22Rv1 (cell line): Measurements from ENCODE around the gene ENTHD1.

Experiments used
- H3K27ac ChIP-seq: fragments of 450-650 bp; 2 replicates; pipeline ENCODE4 v1.5.1; 2017
- CTCF ChIP-seq: fragments of 450-650 bp; IDR thresholded peaks from 2 replicates; pipeline ENCODE4 v1.5.1; 2017; ENCODE audit warnings: mild to moderate bottlenecking
- ZFX ChIP-seq: fragments of 450-650 bp; IDR thresholded peaks from 2 replicates; pipeline ENCODE4 v1.6.1; 2017; ENCODE audit warnings: antibody characterized with exemption, borderline replicate concordance

ENTHD1 gene

GRCh38 chr22:39914584-39914983 lies 21.0 kb upstream of the ENTHD1 start:
- TF ChIP-seq CTCF (no peak), ZFX (no peak)
- no peak overlapping the region for H3K27ac ChIP-seq

GRCh38 chr22:39913886-39914285 lies 20.3 kb upstream of the ENTHD1 start:
- no peak overlapping the region for H3K27ac ChIP-seq
- TF ChIP-seq CTCF (no peak), ZFX (no peak)

DNA sequence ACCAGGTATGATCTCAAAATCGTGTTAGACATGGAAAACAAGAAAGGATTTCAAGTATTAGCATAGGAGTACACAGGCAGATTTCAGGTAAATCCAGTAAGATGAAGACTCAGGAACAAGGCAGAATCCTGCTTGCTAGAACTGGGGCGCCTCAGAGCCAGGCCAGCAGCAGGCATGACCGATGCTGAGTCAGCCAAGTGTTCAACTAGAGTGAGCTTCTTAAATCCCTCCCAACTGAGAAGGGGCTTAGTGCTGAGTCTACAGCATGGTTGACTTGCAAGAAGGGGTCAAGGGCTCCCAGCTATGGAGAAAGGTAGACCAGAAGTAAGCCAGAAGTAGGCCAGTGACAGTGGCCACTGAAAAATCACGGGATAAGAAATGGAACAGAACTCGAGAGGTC lies 19.8 kb upstream of the ENTHD1 start:
- TF ChIP-seq ZFX (no peak), CTCF (no peak)
- no peak overlapping the region for H3K27ac ChIP-seq

DNA sequence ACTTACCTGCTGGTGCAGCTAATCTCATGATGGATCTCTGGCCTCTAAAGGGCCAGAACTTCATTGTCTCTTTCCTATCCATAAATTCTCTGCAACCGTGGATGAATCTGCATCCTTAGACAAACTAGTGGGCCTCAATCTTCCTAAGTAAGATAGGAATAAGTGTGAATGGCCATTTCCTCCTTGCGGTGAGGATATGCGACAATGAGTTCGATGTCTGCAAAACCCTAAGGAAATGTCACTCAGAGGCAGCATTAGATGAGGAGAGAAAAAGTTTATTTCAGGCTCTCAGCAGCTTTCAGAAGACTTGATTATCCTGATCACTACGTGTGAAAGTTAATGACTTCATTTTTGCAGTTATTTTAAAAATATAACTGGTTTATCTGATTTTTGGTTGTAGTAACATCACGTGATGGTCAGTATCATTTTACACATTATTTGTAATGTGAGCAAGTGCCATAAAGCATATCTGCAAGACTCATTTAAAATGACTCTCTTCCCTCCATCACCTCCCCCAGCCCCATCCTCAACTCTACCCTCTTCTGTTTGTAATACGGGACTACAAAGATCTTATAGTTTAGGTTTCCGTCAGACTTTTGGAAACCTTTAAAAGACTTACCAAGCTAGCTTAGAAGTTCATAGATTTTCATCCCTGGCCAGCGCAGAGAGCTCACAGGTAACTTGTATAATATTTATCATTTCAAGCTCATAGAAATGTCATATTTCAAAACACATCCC lies 17.5 kb upstream of the ENTHD1 start:
- no peak overlapping the region for H3K27ac ChIP-seq
- no peak for TF ChIP-seq ZFX

DNA sequence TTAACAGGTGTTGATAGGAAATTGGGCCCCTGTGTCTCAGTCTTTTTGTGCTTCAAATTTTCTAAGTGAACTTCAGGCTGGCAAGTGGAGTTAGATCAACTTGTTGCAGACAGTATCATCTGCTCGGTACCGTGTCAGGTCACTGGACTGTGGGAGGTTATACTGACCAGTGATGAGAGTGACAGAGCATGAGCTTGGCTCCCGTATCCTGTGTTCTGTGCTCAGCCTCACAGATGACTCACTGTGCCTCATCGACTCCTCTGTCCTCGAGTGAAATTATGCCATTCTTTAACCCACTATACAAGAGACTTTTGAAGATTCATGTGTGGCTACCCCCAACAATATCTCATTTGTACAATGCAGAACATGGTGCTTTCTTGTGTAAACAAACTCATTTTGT lies 15.2 kb upstream of the ENTHD1 start:
- no peak overlapping the region for H3K27ac ChIP-seq
- TF ChIP-seq ZFX (no peak), CTCF (no peak)

GRCh38 chr22:39908136-39908535 lies 14.6 kb upstream of the ENTHD1 start:
- TF ChIP-seq CTCF (no peak), ZFX (no peak)
- H3K27ac ChIP-seq, result no peak overlapping the region

- H3K27ac ChIP-seq, result no peak overlapping the region
- TF ChIP-seq ZFX, result no peak
- no peak for TF ChIP-seq CTCF
Observed at GRCh38 chr22:39907605-39908097, 14.1 kb upstream of the ENTHD1 start.

DNA sequence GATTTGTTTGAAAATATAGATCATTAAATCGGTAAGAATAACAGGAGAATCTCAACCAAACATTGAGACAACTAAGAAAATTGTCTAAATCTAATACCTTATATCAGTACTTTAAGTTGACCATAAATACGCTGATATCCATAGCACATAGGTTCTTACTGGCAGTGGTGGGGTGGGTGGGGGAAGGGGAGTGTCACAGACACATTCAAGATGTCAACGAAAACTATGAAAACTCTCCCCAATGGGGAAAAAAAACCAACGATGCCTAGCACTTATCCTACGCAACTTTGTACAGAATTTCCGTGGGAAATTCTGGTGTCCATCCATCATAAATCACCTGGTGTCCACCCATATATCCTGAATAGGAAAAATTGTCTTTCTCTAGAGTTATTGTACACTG lies 13.5 kb upstream of the ENTHD1 start:
- H3K27ac ChIP-seq, result no peak overlapping the region
- TF ChIP-seq ZFX, result no peak
- TF ChIP-seq CTCF, result no peak
